ENCODE data around the gene POLR3K.

- TF ChIP-seq CTCF (IDR thresholded peaks at IDR 0.05 in 8 of 11, conservative IDR thresholded peaks at IDR 0.05 in 3 of 11) = peak in 3 of 11 experiments; percentile 10 to 43 (median 20)
- TF ChIP-seq POLR2AphosphoS5 (IDR thresholded peaks at IDR 0.05) = peak; percentile 92 to 95 (median 93)
- TF ChIP-seq POLR2A (IDR thresholded peaks at IDR 0.05) = peak in 1 of 3 donors; percentile 44
These were observed at the start of gene POLR3K, which contains the start of gene SNRNP25 for GRCh38 chr16:53346-54236.
